ENCODE data around the gene RFX3.
"Not testable (repeated sequence)": the region's sequence is repeated elsewhere in the genome, so short reads cannot be mapped to it uniquely, and the experiment has no call there.

The RFX3 gene

GRCh38 chr9:3342159-3342777 is 183.5 kb downstream of the RFX3 start:
- DNase-seq: no peak

DNA sequence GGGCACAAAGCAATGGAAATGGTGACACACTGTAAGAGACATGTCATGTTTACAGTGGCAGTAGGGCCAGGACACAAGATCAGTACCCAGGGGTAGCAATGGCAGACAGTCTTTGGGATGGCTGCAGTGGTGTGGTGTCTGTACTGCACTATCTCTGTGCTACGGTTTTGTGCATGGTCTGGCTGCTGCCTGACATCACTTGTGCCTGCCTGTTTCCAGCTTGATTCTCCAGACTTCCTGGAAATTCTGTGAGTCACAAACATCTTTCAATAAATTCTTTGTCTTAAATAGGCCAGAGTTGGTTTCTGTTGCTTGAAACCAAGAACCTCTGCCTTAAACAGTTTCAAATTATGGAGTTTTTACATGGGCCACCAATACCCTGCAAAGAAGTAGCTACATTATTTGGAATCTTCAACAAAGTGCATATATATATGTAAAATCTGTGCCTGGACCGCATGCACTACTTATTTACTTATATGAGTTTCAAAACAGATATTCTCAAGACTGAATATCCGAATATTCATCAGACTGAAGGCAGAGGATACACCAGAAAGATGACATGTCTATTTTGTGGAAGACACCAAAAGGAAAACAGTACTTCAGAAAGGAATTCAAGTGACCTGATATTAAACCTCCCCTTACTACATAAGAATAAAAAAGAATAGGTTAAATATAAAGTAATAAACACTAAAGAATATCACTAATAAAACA is 188.1 kb downstream of the RFX3 start:
- DNase-seq: peak; percentile 23

GRCh38 chr9:3336951-3337350 is 188.8 kb downstream of the RFX3 start:
- DNase-seq: no peak

- DNase-seq: no peak
Observed at GRCh38 chr9:3332802-3333201, 193.0 kb downstream of the RFX3 start.

DNA sequence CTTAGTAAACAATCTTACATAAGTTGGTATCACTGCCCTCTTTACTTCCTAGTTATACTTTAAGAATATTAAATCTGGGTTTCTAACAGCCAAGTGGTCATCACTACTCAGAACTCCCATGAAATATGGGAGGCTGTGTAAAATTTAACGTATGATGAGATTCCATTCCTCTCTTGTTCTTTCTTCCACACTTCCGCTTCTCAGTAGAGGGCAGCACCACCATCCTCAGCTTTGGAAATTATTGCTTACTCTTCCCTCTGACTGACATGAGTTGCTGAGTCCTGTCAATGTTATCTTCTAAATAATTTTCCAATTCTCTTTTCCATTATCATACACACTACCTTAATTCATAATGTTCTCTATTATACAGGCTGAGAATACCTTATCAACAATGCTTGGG is 194.0 kb downstream of the RFX3 start:
- no peak for DNase-seq

DNA sequence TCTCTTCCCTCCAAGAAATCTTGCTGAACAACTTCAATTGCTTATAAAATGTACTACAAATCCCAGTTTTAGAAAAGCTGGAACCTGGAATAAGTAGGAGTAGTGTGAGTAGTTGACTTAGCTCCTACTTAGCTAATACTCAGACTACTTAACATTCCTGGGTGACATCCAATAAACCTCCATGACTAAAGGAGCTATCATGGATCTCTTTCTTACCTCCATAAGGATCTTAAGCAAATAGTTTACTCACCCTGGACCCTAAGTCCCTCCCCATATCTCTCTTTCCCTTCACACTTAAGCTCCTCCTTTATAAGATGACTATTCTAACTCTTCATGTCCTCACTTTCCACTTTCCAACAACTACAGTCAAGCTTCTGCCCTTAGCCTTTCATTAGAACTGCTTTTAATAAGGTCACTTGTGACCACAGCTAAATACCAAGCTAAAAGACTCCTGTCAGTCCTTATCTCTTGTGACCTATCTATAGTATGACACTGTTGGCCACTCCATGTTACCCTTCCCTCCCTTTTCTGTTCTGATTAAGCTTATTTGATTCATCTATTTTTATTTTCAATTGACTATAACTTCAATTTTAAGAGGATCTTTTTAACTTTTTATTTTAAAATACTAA is 194.9 kb downstream of the RFX3 start:
- no peak for DNase-seq

GRCh38 chr9:3329361-3329760 is 196.4 kb downstream of the RFX3 start:
- DNase-seq: no peak

- DNase-seq: no peak
Observed at GRCh38 chr9:3323714-3324113, 202.1 kb downstream of the RFX3 start.

DNA sequence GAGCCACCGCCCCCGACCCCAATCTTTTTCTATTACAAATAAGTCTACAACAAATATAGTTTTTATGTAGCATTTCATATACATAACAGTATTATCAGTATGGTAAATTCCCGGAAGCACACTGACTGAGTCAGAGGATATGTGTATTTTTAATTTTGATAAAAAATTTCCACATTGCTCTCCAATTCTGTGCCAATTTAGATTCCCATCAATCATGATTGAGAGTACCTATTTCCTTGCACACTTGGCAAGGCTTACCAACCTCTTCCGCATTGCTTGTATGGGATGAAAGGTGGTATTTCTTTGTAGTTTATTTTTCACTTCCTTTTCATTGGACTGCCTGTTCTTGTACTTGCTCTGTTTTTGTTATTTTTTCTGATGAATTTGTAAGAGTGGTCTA is 204.6 kb downstream of the RFX3 start:
- no peak for DNase-seq

DNA sequence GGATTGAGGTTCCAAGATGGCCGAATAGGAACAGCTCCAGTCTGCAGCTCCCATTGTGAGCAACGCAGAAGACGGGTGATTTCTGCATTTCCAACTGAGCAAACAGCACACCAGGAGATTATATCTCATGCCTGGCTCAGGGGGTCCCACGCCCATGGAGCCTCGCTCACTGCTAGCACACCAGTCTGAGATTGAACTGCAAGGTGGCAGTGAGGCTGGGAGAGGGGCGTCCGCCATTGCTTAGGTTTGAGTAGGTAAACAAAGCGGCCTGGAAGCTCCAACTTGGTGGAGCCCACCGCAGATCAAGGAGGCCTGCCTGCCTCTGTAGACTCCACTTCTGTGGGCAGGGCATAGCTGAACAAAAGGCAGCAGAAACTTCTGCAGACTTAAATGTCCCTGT is 213.2 kb downstream of the RFX3 start:
- DNase-seq: not testable (repeated sequence)

GRCh38 chr9:3308609-3309008 is 217.2 kb downstream of the RFX3 start:
- DNase-seq: no peak

DNA sequence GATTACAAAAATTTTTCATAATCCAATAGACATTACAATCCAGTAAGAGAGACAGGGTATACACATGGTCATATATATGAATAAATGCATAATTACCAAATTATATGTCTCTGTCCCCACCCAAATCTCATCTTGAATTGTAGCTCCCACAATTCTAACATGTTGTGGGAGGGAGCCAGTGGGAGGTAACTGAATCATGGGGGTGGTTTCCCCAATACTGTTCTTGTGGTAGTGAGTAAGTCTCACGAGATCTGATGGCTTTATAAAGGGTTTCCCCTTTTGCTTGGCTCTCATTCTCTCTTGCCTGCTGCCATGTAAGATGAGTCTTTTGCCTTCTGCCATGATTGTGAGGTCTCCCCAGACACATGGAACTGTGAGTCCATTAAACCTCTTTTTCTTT is 221.4 kb downstream of the RFX3 start:
- DNase-seq: peak; percentile 9

DNA sequence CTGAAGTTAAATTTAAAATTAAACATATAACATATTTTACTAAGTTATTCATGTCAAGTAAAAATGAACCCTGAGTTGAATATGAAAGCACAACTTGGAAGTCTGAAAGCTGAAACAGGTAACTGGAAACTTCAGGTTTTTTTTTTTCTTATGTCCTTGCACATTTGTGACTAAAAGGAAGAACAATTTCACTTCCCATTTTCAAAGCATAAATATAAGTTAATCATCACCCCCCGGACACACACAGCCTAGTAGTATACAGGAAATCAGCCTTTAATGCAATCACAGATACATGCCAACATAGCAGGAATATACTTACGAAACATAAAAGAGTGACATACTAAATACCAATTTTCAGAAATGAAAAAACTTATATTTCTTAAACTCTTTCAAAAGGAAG is 225.9 kb downstream of the RFX3 start:
- DNase-seq: no peak

DNA sequence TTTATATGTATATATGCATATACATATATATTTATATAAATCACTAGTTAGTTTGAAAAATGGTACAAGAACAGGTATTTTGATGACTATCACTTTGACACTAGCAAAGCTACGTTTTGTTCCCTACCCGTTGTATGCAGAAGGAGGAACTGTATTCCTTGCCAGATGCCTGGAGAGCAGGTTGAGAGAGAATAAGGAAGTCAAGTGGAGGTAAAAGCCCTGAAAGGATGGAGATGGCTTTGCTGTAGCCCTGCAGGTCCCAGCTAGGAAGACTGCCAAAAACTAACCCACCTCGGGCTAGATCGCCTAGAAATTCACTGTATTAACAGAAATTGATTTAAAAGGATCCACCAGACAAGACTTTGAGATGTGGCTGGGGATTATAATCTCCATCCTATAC is 229.3 kb downstream of the RFX3 start:
- no peak for DNase-seq

DNA sequence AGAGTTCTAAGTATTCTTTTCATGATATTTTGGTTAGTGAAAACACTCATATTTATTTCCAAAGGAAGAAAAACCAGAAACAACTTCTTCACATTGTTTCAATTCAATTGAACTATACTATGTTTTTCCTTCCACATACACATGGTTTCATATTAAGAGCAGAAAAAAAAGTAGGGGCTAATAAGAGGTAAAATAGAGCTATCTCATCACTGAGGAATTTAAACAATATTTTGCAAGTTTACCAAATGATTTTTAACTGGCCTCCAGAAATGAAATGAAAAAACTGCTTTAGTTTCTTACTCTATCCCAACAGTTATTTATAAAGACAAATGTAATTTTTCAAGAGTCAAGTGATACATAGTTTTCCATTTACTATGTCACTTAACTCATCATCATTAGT is 233.5 kb downstream of the RFX3 start:
- DNase-seq: no peak

DNA sequence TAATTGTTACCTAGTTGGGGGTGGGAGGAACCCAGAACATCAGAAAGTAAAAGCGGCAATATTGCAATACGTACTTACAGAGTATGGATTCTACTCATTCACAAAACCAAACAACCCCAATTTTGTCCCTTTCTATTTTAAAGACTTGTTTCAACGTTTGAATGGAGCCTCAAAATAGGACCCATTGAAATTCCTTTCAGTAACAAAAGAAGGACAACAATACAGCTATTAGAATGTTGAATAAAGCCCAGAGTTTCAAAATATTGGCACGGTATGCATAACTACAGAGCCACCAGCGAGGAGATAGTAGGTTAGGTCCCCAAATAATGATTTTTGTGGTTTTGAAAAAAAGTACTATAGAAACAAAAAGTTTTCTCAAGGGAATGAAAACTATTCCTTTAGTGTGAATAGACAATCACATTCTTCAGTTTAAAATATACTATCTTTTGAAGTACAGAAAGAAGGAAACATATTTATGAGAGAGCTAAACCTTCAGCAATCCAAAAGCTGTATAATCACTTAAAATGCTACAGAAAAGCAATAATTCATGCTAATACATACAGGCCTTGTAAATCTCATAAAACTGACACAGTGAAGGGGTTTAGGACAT is 235.5 kb downstream of the RFX3 start:
- no peak for DNase-seq

DNA sequence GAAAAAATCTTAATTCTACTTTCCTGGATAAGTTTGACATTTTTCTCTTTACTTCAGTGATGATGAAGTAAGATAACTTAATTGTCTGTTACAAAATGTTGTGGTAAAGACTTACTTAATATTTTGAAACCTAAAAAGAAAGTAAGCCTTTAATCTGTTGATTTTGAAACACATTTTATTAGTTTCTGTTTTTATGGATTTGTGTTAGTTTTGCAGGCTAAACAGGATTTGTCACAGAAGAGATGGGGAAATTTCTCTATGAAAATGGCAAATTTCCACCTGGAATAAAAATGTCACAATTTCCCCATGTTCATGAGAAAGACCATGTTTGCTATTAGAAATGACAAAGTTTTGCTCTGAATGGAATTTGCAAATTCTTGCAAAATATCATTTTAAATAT is 237.1 kb downstream of the RFX3 start:
- no peak for DNase-seq

DNA sequence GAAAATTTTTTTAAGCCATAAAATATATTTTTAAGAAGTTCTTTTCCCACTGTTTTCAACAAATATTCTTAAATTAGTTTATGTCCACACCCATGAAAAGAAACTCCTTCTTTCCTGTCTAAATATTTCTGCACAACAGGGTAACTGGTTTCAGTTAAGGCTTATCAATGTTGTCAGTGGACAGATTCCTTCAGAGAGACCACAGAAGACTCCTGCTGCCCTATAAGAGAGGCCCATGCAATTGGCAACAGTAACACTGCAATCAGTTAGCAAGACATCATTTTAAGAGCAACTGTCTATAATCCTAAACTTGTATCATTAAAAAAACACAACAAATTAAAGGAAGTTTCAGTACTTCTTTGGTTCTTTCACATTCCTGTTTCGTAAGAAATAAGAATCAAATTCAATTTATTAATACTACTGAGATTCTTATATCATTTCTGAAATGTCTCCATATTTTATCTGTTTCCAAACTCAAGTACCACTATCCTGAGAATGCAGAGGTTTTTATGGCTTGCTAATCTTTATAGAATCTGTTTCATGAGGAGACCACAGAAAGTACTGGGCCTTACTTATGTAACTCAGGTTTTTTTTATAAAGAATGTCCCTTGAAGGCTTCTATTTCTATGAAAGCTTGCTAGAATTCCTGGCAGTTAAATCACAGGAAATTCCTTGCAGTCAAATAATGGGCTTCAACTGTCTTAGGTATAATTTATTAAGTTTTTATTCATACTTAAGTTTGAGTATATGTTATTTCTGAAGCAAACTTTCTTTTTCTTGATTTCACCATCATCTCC is 240.2 kb downstream of the RFX3 start:
- no peak for DNase-seq

DNA sequence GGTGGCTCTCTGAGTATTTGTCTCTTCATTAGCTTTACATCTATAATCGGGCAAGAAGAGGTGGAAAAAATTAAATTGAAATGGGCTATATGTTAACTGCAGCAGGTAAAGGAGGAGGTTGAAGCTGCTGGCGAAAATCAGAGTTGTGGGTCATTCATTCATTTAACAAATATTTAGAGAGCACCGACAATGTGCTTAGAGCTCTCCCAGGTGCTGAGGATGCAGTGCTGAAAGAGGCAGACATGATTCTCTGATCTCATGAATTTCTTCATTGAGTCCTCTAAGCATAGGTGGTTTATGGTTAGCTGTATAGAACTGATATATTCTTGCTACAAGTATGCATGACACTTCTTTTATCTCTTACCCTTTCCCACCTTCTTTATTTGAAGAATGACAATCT is 243.4 kb downstream of the RFX3 start:
- DNase-seq: no peak

DNA sequence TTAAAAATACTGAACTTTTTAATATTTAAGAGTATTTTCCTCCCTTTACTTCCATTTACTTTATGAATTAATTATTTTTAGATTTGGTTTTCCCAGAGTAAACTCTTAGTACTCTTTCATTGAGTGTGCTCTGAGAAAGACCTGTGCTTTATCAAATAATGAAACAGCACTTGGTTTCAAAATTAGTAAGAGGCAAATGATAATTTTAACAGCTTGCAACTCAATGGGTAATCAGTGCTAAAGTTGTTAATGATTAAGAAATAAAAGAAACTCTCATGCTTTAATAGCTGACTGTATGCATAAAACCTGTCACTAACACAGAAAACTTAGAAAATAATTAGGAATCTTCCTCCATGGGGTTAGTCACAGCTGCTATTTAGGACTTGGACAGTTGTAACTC is 244.4 kb downstream of the RFX3 start:
- DNase-seq: no peak

DNA sequence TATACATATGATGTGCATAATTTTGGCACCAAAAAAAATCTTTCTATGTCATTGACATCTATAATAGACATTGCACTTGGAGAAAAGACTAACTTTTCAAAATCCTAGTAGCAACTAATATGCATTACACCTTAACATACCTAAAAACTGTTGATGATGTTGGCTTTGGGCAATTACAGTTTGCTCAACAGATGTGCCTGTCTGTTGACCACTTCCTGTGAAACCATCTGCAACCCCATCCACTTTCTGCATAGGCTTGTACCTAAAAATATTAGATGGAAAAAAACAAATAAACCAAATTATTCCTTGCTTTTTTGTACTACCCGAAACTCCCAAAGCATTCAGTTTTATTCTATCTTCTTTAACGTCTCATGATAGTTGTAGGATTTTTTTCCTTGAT is 248.6 kb downstream of the RFX3 start:
- no peak for DNase-seq

DNA sequence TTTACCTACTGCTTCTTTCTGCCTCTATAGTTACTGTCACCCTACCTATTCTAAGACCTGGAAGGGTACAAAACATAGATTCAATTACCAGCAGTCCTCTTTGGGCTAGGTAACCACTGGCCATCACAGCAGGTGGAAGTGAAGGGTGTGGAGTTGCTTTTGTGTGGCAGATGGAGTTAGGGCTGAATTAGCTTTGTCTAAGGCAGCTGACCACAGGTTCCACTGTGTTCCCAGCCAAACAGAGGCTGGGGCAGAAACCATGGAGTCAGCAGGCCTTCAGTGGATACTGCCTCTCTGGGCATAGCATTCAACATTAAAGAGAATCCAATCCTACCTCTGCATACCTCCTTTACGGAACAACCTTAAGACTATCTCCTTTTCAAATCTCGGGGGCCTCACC is 254.2 kb downstream of the RFX3 start:
- no peak for DNase-seq

GRCh38 chr9:3271157-3271556 is 254.6 kb downstream of the RFX3 start:
- no peak for DNase-seq
